BJ (cell line): Measurements from ENCODE around the gene STXBP1. TPM values are rescaled to one million over a fixed set of nuclear protein-coding genes. Genes with fewer than 3 reads are reported as not detected.

ENCODE experiments used
- CTCF ChIA-PET: fragments of 350-600 bp; formaldehyde crosslinking; extraction: SDS; loops from one replicate; lab custom pipeline; 2021; ENCODE audit warnings: antibody characterized with exemption, inconsistent platforms; lab: Yijun Ruan, JAX
- POLR2A ChIA-PET: fragments of 300-600 bp; sonication (Branson Sonifier 250); formaldehyde crosslinking; extraction: SDS; loops from one replicate; lab custom pipeline; 2021; ENCODE audit warnings: antibody characterized with exemption; lab: Charles Lee
- DNase-seq: peaks from one replicate; pipeline ENCODE4 v3.0.0-alpha.2; 2011; ENCODE audit warnings: low read depth
- H3K27me3 ChIP-seq: 2 replicates; pipeline ENCODE4 v1.6.0; 2011; ENCODE audit warnings: low read length; ENCODE audit not compliant: control insufficient read depth, insufficient read depth
- H3K36me3 ChIP-seq: 2 replicates; pipeline ENCODE4 v1.5.1; 2011; ENCODE audit warnings: low read length; ENCODE audit not compliant: control insufficient read depth, insufficient read depth
- H3K4me3 ChIP-seq: 2 replicates; pipeline ENCODE4 v1.5.1; 2011; ENCODE audit warnings: low read depth, mild to moderate bottlenecking, control low read depth, low read length
- CTCF ChIP-seq: IDR thresholded peaks from 2 replicates; pipeline ENCODE4 v1.5.1; 2011; ENCODE audit warnings: low read depth, mild to moderate bottlenecking, control low read depth, inconsistent platforms, low read length, moderate library complexity; ENCODE audit not compliant: insufficient read depth
- polyA plus RNA-seq: library from polyadenylated mRNA; depleted of rRNA; stranded (reverse); fragments of >200 nt; gene quantifications from 2 replicates; pipeline ENCODE4 v1.2.3, GENCODE V29; 2011; rRNA removed

Gene STXBP1
- polyA plus RNA-seq, 1 experiment, result 18.1 TPM

- ChIA-PET POLR2A (no interaction called here), CTCF (interaction anchor here (0.7 to 6.5 kb wide), 7 partner anchors 37 to 181 kb away, joined by 3 to 44 read pairs (median 5); partner anchors contain the start of gene CDK9)
- H3K27me3 ChIP-seq, result peaks cover 6% of the 10 kb centered on the region
- H3K36me3 ChIP-seq, result no peaks in the 10 kb centered on the region
- TF ChIP-seq CTCF, result no peak
- H3K4me3 ChIP-seq, result no peak overlapping the region
- DNase-seq, result no peak
Measured at GRCh38 chr9:127739614-127740330, 127.7 kb downstream of the STXBP1 start.

GRCh38 chr9:127741831-127742434 is 129.9 kb downstream of the STXBP1 start:
- no peak for TF ChIP-seq CTCF
- POLR2A ChIA-PET, result no interaction called here

More at GRCh38 chr9:127741831-127742434, 129.9 kb downstream of the STXBP1 start:
- H3K27me3 ChIP-seq, result peaks cover 6% of the 10 kb centered on the region
- no peaks in the 10 kb centered on the region for H3K36me3 ChIP-seq
- CTCF ChIA-PET, result interaction anchor here (1.2 to 6.5 kb wide), 7 partner anchors 7 to 179 kb away, joined by 3 to 44 read pairs (median 8); partner anchors contain the start of genes CDK9 and TOR2A
- no peak for DNase-seq
- peak overlapping the region; percentile 34 for H3K4me3 ChIP-seq

Other genes with a start within 250 kb of the STXBP1 start
- gene SLC2A8, start 215.1 kb upstream of the STXBP1 start, polyA plus RNA-seq, result 9.5 and 16.7 TPM in 2 replicates
- 5.3 and 6.9 TPM in 2 replicates for gene ZNF79, start 187.9 kb upstream of the STXBP1 start, polyA plus RNA-seq
- gene RPL12, start 160.9 kb upstream of the STXBP1 start, polyA plus RNA-seq, result 2,343 and 2,359 TPM in 2 replicates
- 3.5 and 5.2 TPM in 2 replicates for gene LRSAM1, start 160.8 kb upstream of the STXBP1 start, polyA plus RNA-seq
- gene CFAP157, start 94.7 kb downstream of the STXBP1 start, polyA plus RNA-seq, result 0.11 TPM in 1 of 2 replicates, not detected in the other
- 14.6 and 21.1 TPM in 2 replicates for gene PTRH1, start 103.4 kb downstream of the STXBP1 start, polyA plus RNA-seq
- 0.02 and 0.07 TPM in 2 replicates for gene TTC16, start 103.8 kb downstream of the STXBP1 start, polyA plus RNA-seq
- gene TOR2A, start 123.0 kb downstream of the STXBP1 start, polyA plus RNA-seq, result 4.8 and 8.0 TPM in 2 replicates
- 0.04 and 0.06 TPM in 2 replicates for gene SH2D3C, start 166.4 kb downstream of the STXBP1 start, polyA plus RNA-seq
- gene CDK9, start 173.8 kb downstream of the STXBP1 start, polyA plus RNA-seq, result 34.4 and 35.6 TPM in 2 replicates
- gene FPGS, start 190.6 kb downstream of the STXBP1 start, polyA plus RNA-seq, result 27.9 and 61.9 TPM in 2 replicates
- gene ENG, start 242.4 kb downstream of the STXBP1 start, polyA plus RNA-seq, result 23.3 and 44.6 TPM in 2 replicates